ENCODE data around the gene RABL2A. TPM values are rescaled to one million over a fixed set of nuclear protein-coding genes. Genes with fewer than 3 reads are reported as not detected.

RABL2A gene
- polyA plus RNA-seq, 1 donor (not counting 4 experiments of a cell fraction or from before 2014, with no cell fraction given): 6.7 TPM

DNA sequence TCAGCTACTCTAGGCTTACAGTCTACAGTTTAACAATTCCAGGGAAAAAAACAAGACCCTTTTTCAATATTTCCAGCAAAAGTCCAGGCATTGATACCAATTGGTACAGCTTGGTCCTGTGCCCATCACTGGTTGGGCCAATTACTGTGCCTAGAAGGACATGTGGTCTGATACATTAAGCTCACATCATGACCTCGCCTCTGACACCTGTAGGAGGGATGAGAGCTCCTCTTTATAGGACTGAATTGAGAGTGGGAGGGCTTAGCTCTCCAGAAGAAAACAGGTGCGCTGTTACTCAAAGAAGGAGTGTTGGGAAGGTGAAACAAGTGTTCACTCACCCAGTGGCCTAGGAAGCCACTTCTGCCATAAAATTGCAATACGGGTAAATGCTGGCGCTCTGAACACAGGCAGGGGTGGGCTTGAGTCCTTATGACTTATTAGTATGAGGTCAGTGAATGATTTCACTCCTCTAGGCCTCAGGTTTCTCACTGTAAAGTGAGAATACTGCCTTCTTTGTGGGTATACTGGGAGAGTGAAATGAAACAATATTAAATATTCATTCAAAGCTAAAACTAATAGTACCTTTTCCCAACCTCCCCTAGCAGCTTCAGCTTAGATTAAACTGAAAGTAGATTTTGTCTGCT lies 49.7 kb downstream of the RABL2A start:
- Histone ChIP-seq H3K36me3 (ENCODE audit: control insufficient read depth in 2 of 2, extremely low read depth in 1 of 2, insufficient read depth in 2 of 2, low read length in 2 of 2) (no peaks in the 10 kb centered on the region), H4K20me1 (ENCODE audit: control insufficient read depth, extremely low read depth, insufficient read depth, low read length) (no peaks in the 10 kb centered on the region), H3K9me1 (ENCODE audit: control insufficient read depth, extremely low read depth, insufficient read depth, low read length) (no peaks in the 10 kb centered on the region), H3K79me2 (ENCODE audit: control insufficient read depth, insufficient read depth, low read length) (no peaks in the 10 kb centered on the region), H3K4me3 (ENCODE audit: control insufficient read depth in 2 of 3, extremely low read depth in 1 of 3, insufficient read depth in 2 of 3, low read depth in 1 of 3, low read length in 3 of 3) (no peak overlapping the region), H3K9ac (ENCODE audit: control insufficient read depth, extremely low read depth, insufficient read depth, low read length) (no peak overlapping the region), H3K4me2 (ENCODE audit: control insufficient read depth, extremely low read depth, insufficient read depth, low read depth, low read length) (no peak overlapping the region), H3K9me3 (ENCODE audit: control insufficient read depth, low read depth, low read length) (no peaks in the 10 kb centered on the region), H3K27me3 (ENCODE audit: control insufficient read depth, extremely low read depth, insufficient read depth, low read length) (no peaks in the 10 kb centered on the region), H3K4me1 (ENCODE audit: control insufficient read depth, extremely low read depth, insufficient read depth, low read length) (no peaks in the 10 kb centered on the region), H2AFZ (ENCODE audit: control insufficient read depth, low read length) (no peak overlapping the region), H3K27ac (ENCODE audit: control insufficient read depth, insufficient read depth, low read length) (no peak overlapping the region)
- dilution Hi-C loops (cut with MboI; ENCODE audit: extremely low pct_ligation_motif_present, low sequenced_read_pairs): no loop called here
- TF ChIP-seq EZH2 (IDR thresholded peaks at IDR 0.05; ENCODE audit: low read length): no peak
- TF ChIP-seq, protein P1, sequence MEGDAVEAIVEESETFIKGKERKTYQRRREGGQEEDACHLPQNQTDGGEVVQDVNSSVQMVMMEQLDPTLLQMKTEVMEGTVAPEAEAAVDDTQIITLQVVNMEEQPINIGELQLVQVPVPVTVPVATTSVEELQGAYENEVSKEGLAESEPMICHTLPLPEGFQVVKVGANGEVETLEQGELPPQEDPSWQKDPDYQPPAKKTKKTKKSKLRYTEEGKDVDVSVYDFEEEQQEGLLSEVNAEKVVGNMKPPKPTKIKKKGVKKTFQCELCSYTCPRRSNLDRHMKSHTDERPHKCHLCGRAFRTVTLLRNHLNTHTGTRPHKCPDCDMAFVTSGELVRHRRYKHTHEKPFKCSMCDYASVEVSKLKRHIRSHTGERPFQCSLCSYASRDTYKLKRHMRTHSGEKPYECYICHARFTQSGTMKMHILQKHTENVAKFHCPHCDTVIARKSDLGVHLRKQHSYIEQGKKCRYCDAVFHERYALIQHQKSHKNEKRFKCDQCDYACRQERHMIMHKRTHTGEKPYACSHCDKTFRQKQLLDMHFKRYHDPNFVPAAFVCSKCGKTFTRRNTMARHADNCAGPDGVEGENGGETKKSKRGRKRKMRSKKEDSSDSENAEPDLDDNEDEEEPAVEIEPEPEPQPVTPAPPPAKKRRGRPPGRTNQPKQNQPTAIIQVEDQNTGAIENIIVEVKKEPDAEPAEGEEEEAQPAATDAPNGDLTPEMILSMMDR (optimal IDR thresholded peaks at IDR 0.05 in 1 of 3, IDR thresholded peaks at IDR 0.05 in 1 of 3, conservative IDR thresholded peaks at IDR 0.05 in 1 of 3; ENCODE audit: extremely low read depth in 1 of 3, insufficient read depth in 2 of 3, low read length in 3 of 3): no peak
- no peak for DNase-seq (ENCODE audit: low read depth, low spot score)
- no peak for FAIRE-seq

DNA sequence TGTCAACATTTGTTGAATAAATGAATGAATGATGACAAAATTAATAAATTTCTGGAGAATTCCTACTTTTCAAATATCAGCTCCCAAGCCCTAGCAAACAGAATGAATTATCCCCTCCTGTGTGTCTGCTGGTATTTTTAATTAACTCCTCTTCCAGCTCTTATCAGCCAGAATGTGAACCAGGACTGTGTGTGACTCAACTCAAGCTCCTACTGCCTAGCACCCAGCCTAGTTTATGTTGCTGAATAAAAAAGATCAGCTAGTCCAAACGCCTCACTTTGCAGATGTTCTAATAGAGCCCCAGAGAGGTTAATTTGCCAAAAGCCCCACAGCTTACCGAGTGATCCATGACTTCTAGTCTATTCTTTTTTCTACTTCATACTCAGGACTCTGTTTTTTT lies 50.3 kb downstream of the RABL2A start:
- H4K20me1 ChIP-seq (ENCODE audit: control insufficient read depth, extremely low read depth, insufficient read depth, low read length): no peaks in the 10 kb centered on the region
- H3K79me2 ChIP-seq (ENCODE audit: control insufficient read depth, insufficient read depth, low read length): no peaks in the 10 kb centered on the region
- H3K36me3 ChIP-seq (ENCODE audit: control insufficient read depth in 2 of 2, extremely low read depth in 1 of 2, insufficient read depth in 2 of 2, low read length in 2 of 2): no peaks in the 10 kb centered on the region
- no peak overlapping the region for H3K4me3 ChIP-seq (ENCODE audit: control insufficient read depth in 2 of 3, extremely low read depth in 1 of 3, insufficient read depth in 2 of 3, low read depth in 1 of 3, low read length in 3 of 3)
- dilution Hi-C loops (cut with MboI; ENCODE audit: extremely low pct_ligation_motif_present, low sequenced_read_pairs): no loop called here
- no peaks in the 10 kb centered on the region for H3K4me1 ChIP-seq (ENCODE audit: control insufficient read depth, extremely low read depth, insufficient read depth, low read length)
- no peaks in the 10 kb centered on the region for H3K27me3 ChIP-seq (ENCODE audit: control insufficient read depth, extremely low read depth, insufficient read depth, low read length)
- no peaks in the 10 kb centered on the region for H3K9me3 ChIP-seq (ENCODE audit: control insufficient read depth, low read depth, low read length)
- H3K9me1 ChIP-seq (ENCODE audit: control insufficient read depth, extremely low read depth, insufficient read depth, low read length): no peaks in the 10 kb centered on the region
- FAIRE-seq (no peak), DNase-seq (ENCODE audit: low read depth, low spot score) (no peak)
- no peak overlapping the region for H3K4me2 ChIP-seq (ENCODE audit: control insufficient read depth, extremely low read depth, insufficient read depth, low read depth, low read length)
- H3K9ac ChIP-seq (ENCODE audit: control insufficient read depth, extremely low read depth, insufficient read depth, low read length): no peak overlapping the region
- H3K27ac ChIP-seq (ENCODE audit: control insufficient read depth, insufficient read depth, low read length): no peak overlapping the region
- no peak overlapping the region for H2AFZ ChIP-seq (ENCODE audit: control insufficient read depth, low read length)
- TF ChIP-seq EZH2 (IDR thresholded peaks at IDR 0.05; ENCODE audit: low read length): no peak
- TF ChIP-seq, protein P1 (optimal IDR thresholded peaks at IDR 0.05 in 1 of 3, IDR thresholded peaks at IDR 0.05 in 1 of 3, conservative IDR thresholded peaks at IDR 0.05 in 1 of 3; ENCODE audit: extremely low read depth in 1 of 3, insufficient read depth in 2 of 3, low read length in 3 of 3): no peak
